Dedifferentiated amniotic fluid mesenchymal stem cell (primary cell): ENCODE measurements around the gene ASCC2.

Experiments used
- DNase-seq: peaks from one replicate; pipeline ENCODE4 v3.0.0-alpha.2; 2016; ENCODE audit errors: extremely low spot score

The ASCC2 gene

GRCh38 chr22:29817724-29818123 lies 20.4 kb downstream of the ASCC2 start:
- no peak for DNase-seq

- DNase-seq = no peak
These were observed 21.1 kb downstream of the ASCC2 start for GRCh38 chr22:29816980-29817379.

GRCh38 chr22:29816539-29816938 lies 21.5 kb downstream of the ASCC2 start:
- DNase-seq = no peak

GRCh38 chr22:29816128-29816527 lies 21.9 kb downstream of the ASCC2 start:
- no peak for DNase-seq

GRCh38 chr22:29815580-29815979 lies 22.5 kb downstream of the ASCC2 start:
- no peak for DNase-seq

- DNase-seq = no peak
These were observed 24.1 kb downstream of the ASCC2 start for GRCh38 chr22:29814003-29814402.

- no peak for DNase-seq
These were observed 24.5 kb downstream of the ASCC2 start for GRCh38 chr22:29813563-29813962.

- no peak for DNase-seq
These were observed 24.9 kb downstream of the ASCC2 start for GRCh38 chr22:29813126-29813525.

GRCh38 chr22:29811377-29811776 lies 26.7 kb downstream of the ASCC2 start:
- no peak for DNase-seq

GRCh38 chr22:29810216-29810615 lies 27.9 kb downstream of the ASCC2 start:
- no peak for DNase-seq

- DNase-seq = no peak
These were observed 31.9 kb downstream of the ASCC2 start for GRCh38 chr22:29806196-29806595.

- no peak for DNase-seq
These were observed 33.1 kb downstream of the ASCC2 start for GRCh38 chr22:29804985-29805384.

- no peak for DNase-seq
These were observed 34.9 kb downstream of the ASCC2 start for GRCh38 chr22:29803190-29803589.

- no peak for DNase-seq
These were observed 36.3 kb downstream of the ASCC2 start for GRCh38 chr22:29801796-29802195.

- no peak for DNase-seq
These were observed 36.9 kb downstream of the ASCC2 start for GRCh38 chr22:29801153-29801552.

- peak; percentile 83 for DNase-seq
These were observed 38.8 kb downstream of the ASCC2 start for GRCh38 chr22:29799217-29799680.

GRCh38 chr22:29798801-29799200 lies 39.3 kb downstream of the ASCC2 start:
- DNase-seq = no peak

- DNase-seq = no peak
These were observed 39.8 kb downstream of the ASCC2 start for GRCh38 chr22:29798318-29798717.

- no peak for DNase-seq
These were observed 40.7 kb downstream of the ASCC2 start for GRCh38 chr22:29797351-29797750.

- no peak for DNase-seq
These were observed 42.4 kb downstream of the ASCC2 start for GRCh38 chr22:29795663-29796062.

- no peak for DNase-seq
These were observed 44.7 kb downstream of the ASCC2 start for GRCh38 chr22:29793396-29793795.

GRCh38 chr22:29790061-29790460 lies 48.0 kb downstream of the ASCC2 start:
- no peak for DNase-seq

- DNase-seq = no peak
These were observed 49.5 kb downstream of the ASCC2 start for GRCh38 chr22:29788339-29789279.
